NT2/D1 (cell line): ENCODE data around the gene BRAT1.

ENCODE experiments used
- SUZ12 ChIP-seq: IDR thresholded peaks from 2 replicates; pipeline ENCODE4 v1.6.1; 2011; ENCODE audit not compliant: insufficient read length, insufficient read depth; ENCODE audit errors: extremely low read depth
- YY1 ChIP-seq: IDR thresholded peaks from 2 replicates; pipeline ENCODE4 v1.6.1; 2011; ENCODE audit not compliant: insufficient read length, insufficient read depth

DNA sequence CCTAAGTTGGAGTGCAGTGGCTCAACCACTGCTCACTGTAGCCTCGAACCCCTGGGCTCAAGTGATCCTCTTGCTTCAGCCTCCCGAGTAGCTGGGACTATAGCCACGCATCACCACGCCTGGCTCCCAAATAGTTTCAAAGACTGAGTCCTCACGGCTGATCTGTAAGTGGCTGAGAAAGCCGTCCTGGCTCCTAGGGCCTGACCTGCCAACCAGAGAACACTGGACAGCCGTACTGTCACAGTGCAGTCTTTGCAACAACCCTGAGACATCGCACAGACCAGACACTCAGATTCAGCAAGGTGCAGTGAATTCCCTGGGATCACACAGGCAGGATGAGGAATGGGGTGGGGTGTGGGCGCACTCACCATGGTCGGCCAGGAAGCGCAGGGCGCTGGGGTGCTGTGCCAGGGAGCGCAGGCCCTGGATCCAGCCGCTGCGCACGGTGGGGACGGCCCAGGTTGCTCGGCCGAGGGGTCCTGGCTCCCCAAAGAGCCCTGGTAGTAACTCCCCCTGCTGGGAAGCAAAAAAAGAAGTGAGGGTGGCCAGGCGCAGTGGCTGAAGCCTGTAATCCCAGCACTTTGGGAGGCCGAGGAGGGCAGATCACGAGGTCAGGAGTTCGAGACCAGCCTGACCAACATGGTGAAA, 10.7 kb downstream of the BRAT1 start:
- TF ChIP-seq SUZ12 (no peak), YY1 (no peak)
